OCI-LY1 (cell line): ENCODE data around the gene KIF19.

ENCODE experiments used
- EZH2 ChIP-seq: fragments of 200-600 bp; sonication (generic), shearing (Covaris generic); IDR thresholded peaks from 2 replicates; pipeline ENCODE4 v1.8.0; 2017; ENCODE audit warnings: borderline replicate concordance, mixed run types, mild to moderate bottlenecking, antibody characterized with exemption, low read length, moderate library complexity, mixed read lengths
- TF ChIP-seq, protein P1 (sequence below): fragments of 200-600 bp; sonication (generic), shearing (Covaris generic); IDR thresholded peaks from 2 replicates; pipeline ENCODE4 v1.5.1; 2017; ENCODE audit warnings: mild to moderate bottlenecking, antibody characterized with exemption, low read length, moderate library complexity, mixed read lengths

- no peak for TF ChIP-seq EZH2
- TF ChIP-seq, protein P1, sequence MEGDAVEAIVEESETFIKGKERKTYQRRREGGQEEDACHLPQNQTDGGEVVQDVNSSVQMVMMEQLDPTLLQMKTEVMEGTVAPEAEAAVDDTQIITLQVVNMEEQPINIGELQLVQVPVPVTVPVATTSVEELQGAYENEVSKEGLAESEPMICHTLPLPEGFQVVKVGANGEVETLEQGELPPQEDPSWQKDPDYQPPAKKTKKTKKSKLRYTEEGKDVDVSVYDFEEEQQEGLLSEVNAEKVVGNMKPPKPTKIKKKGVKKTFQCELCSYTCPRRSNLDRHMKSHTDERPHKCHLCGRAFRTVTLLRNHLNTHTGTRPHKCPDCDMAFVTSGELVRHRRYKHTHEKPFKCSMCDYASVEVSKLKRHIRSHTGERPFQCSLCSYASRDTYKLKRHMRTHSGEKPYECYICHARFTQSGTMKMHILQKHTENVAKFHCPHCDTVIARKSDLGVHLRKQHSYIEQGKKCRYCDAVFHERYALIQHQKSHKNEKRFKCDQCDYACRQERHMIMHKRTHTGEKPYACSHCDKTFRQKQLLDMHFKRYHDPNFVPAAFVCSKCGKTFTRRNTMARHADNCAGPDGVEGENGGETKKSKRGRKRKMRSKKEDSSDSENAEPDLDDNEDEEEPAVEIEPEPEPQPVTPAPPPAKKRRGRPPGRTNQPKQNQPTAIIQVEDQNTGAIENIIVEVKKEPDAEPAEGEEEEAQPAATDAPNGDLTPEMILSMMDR = no peak
These were observed 41.2 kb downstream of the KIF19 start, which contains the start of gene GPR142 for GRCh38 chr17:74367206-74367605.
